Endodermal cell (in vitro differentiated cells): ENCODE measurements around the gene CCDC60. TPM values are rescaled to one million over a fixed set of nuclear protein-coding genes. Genes with fewer than 3 reads are reported as not detected.

Source experiments
- DNase-seq: peaks from one replicate; pipeline ENCODE4 v3.0.0-alpha.2; 2017
- H3K27ac ChIP-seq: 2 replicates; pipeline ENCODE4 v1.5.1; 2013; ENCODE audit warnings: mild to moderate bottlenecking, low read depth, low read length, moderate library complexity
- H3K27me3 ChIP-seq: 2 replicates; pipeline ENCODE4 v1.6.1; 2013; ENCODE audit warnings: mild to moderate bottlenecking, low read length, moderate library complexity; ENCODE audit not compliant: insufficient read depth, control insufficient read depth, poor library complexity, severe bottlenecking
- H3K36me3 ChIP-seq: 2 replicates; pipeline ENCODE4 v1.7.0; 2013; ENCODE audit warnings: mild to moderate bottlenecking, low read length, moderate library complexity; ENCODE audit not compliant: control insufficient read depth, insufficient read depth
- H3K4me1 ChIP-seq: one replicate; pipeline ENCODE4 v1.7.0; 2013; ENCODE audit warnings: low read length; ENCODE audit not compliant: control insufficient read depth, insufficient read depth
- H3K4me3 ChIP-seq: 2 replicates; pipeline ENCODE4 v1.5.1; 2013; ENCODE audit warnings: mild to moderate bottlenecking, low read length, moderate library complexity
- H3K9ac ChIP-seq: 2 replicates; pipeline ENCODE4 v1.6.1; 2013; ENCODE audit warnings: mild to moderate bottlenecking, low read length, moderate library complexity; ENCODE audit not compliant: poor library complexity, severe bottlenecking; ENCODE audit errors: extremely low read depth
- H3K9me3 ChIP-seq: 2 replicates; pipeline ENCODE4 v1.6.1; 2013; ENCODE audit warnings: mild to moderate bottlenecking, low read length, moderate library complexity; ENCODE audit not compliant: control insufficient read depth
- H3K27ac Mint-ChIP-seq: 2 replicates; pipeline ENCODE4 v1.8.0; 2020; ENCODE audit warnings: mixed read lengths
- H3K27me3 Mint-ChIP-seq: 2 replicates; pipeline ENCODE4 v1.8.0; 2021; ENCODE audit warnings: mild to moderate bottlenecking, mixed read lengths; ENCODE audit not compliant: insufficient read depth
- H3K36me3 Mint-ChIP-seq: 2 replicates; pipeline ENCODE4 v1.8.0; 2020; ENCODE audit warnings: low read depth, mixed read lengths
- H3K4me1 Mint-ChIP-seq: 2 replicates; pipeline ENCODE4 v1.8.0; 2020; ENCODE audit warnings: mixed read lengths
- H3K4me3 Mint-ChIP-seq: 2 replicates; pipeline ENCODE4 v1.8.0; 2020; ENCODE audit warnings: mild to moderate bottlenecking, moderate library complexity, mixed read lengths
- H3K9me3 Mint-ChIP-seq: 2 replicates; pipeline ENCODE4 v1.8.0; 2020; ENCODE audit warnings: mild to moderate bottlenecking, mixed read lengths
- CTCF ChIP-seq: fragments of 200-600 bp; sonication (generic); conservative IDR thresholded peaks from 2 replicates; pipeline ENCODE4 v1.5.0; 2021; ENCODE audit warnings: antibody characterized with exemption, mild to moderate bottlenecking
- WGBS, 2 experiments: methylation state at CpG; one replicate each; pipeline versions ENCODE4 v1.1.5 to v1.1.7; 2013; ENCODE audit warnings: missing lambda C conversion rate in 2 of 2, mixed read lengths in 1 of 2; ENCODE audit not compliant: insufficient coverage in 1 of 2, insufficient read length in 1 of 2; 5-methylcytosine and 5-hydroxymethylcytosine counted together
- total RNA-seq, 2 donors: library from RNA; stranded (reverse); fragmentation: NEBNext Ultra II Directional in 1 of 2; extraction: Animal tissue kit (Norgen Biotek cat#: 25700) in 1 of 2; gene quantifications; 2 replicates in 1 of 2; 3 replicates in 1 of 2; pipeline ENCODE4 v1.2.1, GENCODE V29; 2021

Gene CCDC60
- total RNA-seq, 2 donors from 2014 or later = 0.73 to 1.2 TPM

DNA sequence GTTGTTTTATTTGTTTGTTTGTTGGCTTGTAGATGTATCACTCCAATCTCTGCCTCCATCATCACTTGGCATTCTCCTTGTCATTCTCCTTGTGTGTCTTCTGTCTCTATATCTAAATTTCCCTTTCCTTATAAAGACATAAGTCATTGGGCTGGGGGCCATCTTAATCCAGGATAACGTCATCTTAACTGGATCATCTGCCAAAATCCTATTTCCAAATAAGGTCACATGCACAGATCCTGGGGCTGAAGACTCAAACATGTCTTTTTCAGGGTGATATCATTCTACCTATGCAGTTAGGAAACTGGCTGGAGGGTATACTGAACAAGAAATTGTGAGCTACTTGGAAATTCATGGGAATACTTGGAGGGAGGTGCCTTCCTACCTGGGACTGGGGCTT lies 8.7 kb upstream of the CCDC60 start:
- Histone ChIP-seq H3K4me1 (no peaks in the 10 kb centered on the region), H3K9ac (no peak overlapping the region), H3K9me3 (no peaks in the 10 kb centered on the region), H3K27ac (no peak overlapping the region), H3K27me3 (peaks cover 15% of the 10 kb centered on the region), H3K36me3 (no peaks in the 10 kb centered on the region), H3K4me3 (no peak overlapping the region)
- Mint-ChIP-seq H3K9me3 (peaks cover 3% of the 10 kb centered on the region), H3K27me3 (peaks cover 32% of the 10 kb centered on the region), H3K4me1 (no peaks in the 10 kb centered on the region), H3K36me3 (no peaks in the 10 kb centered on the region), H3K27ac (no peak overlapping the region), H3K4me3 (no peak overlapping the region)
- TF ChIP-seq CTCF = no peak
- no peak for DNase-seq
- WGBS, 2 experiments = 81% methylated on average over 1 of the region's 1 CpG; no CpG with 5 or more reads in 1 of the 2 experiments

GRCh38 chr12:119326341-119326740 lies 8.2 kb upstream of the CCDC60 start:
- no peak overlapping the region for H3K27ac Mint-ChIP-seq
- no peaks in the 10 kb centered on the region for H3K4me1 ChIP-seq
- H3K36me3 ChIP-seq = no peaks in the 10 kb centered on the region
- H3K27me3 Mint-ChIP-seq = peaks cover 33% of the 10 kb centered on the region
- no peak overlapping the region for H3K4me3 Mint-ChIP-seq
- no peak for TF ChIP-seq CTCF
- H3K27me3 ChIP-seq = peaks cover 11% of the 10 kb centered on the region
- H3K4me3 ChIP-seq = no peak overlapping the region
- no peak for DNase-seq
- H3K9me3 Mint-ChIP-seq = peaks cover 3% of the 10 kb centered on the region
- no peaks in the 10 kb centered on the region for H3K4me1 Mint-ChIP-seq
- no peak overlapping the region for H3K9ac ChIP-seq
- H3K9me3 ChIP-seq = no peaks in the 10 kb centered on the region
- H3K36me3 Mint-ChIP-seq = no peaks in the 10 kb centered on the region
- H3K27ac ChIP-seq = no peak overlapping the region

DNA sequence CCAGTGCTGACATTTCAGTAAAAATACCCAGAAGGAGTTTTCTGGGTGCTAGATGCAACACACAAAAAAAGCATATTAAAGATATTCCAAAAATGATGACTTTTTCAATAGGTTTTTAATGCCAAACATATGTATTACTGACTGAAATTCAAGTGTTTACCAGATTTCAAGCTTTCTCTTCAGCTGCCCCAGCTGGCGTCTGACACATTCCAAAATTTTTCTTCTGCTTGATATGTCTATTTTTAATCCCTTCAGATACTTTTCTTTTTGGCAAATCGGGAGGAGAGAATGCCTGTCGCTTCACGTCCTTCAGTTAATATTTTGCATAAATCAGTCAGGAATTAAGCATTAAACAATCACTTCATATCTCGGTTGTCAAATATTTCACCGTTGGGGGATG lies 7.1 kb upstream of the CCDC60 start:
- Histone ChIP-seq H3K27me3 (peaks cover 11% of the 10 kb centered on the region), H3K4me1 (no peaks in the 10 kb centered on the region), H3K36me3 (no peaks in the 10 kb centered on the region), H3K9ac (no peak overlapping the region), H3K4me3 (no peak overlapping the region), H3K9me3 (no peaks in the 10 kb centered on the region), H3K27ac (no peak overlapping the region)
- Mint-ChIP-seq H3K9me3 (peaks cover 3% of the 10 kb centered on the region), H3K36me3 (no peaks in the 10 kb centered on the region), H3K4me1 (no peaks in the 10 kb centered on the region), H3K27ac (no peak overlapping the region), H3K27me3 (peaks cover 34% of the 10 kb centered on the region), H3K4me3 (no peak overlapping the region)
- DNase-seq = no peak
- TF ChIP-seq CTCF = no peak
- 79% methylated on average over 6 of the region's 6 CpGs for WGBS, 2 experiments
